ENCODE data around the gene RXFP4. TPM values are rescaled to one million over a fixed set of nuclear protein-coding genes. Genes with fewer than 3 reads are reported as not detected.

RXFP4 gene
- total and polyA plus RNA-seq, 9 of the 15 experiments (the other 6 are each of a cell fraction or from before 2014, with no cell fraction given), result 0.64 TPM; not detected in 8

DNA sequence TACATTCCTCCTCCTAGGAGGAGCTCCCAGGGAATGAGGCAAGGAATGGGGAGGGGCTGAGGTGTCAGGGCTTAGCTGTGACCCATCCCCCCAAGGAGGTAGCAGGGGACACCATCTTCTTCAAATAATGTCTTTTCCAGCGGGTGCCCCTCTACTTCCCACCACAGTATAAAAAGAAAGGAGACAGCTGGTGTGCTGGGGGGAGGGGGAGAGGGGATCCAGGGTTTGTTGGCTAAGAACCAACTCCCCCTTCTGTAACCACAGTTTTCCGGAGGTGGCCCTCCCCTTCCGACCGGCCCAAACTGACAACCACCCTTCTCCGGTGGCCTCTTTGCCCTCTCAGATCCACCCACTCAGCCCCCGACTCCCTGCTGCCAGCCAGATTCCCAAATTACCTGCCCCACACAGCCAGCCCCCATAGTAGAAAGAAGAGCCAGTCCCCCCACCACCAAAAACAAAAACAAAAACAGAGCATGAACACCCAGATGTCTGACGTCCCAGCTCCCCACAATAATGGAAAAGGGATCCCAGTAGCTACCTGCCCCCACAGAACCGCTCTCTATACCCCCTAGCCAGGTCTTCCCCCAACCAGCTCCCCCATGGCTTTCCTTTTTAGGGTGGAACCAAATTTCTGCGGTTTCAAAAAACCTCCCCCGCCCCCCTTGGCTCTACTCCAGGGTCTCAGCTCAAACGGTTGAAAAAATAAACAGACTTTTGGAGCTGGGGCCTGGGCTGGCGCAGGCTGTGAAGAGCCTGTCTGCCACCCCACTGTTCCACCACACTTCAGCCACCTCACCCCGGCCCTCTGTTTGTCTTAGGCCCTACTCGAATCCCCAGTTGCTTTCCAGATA is 34.8 kb downstream of the RXFP4 start (continued):
- TF ChIP-seq OTX1 (CRISPR knock-in tag; IDR thresholded peaks at IDR 0.05) (no peak), CCNT2 (IDR thresholded peaks at IDR 0.05; ENCODE audit: borderline replicate concordance, extremely low read depth, insufficient read length, low read depth, low read length) (peak; percentile 42), POLR2AphosphoS5 (IDR thresholded peaks at IDR 0.05; ENCODE audit: control insufficient read depth, insufficient read depth, low read depth, low read length) (peak; percentile 33; the same call in 1 of the 2 replicates), SOX6 (IDR thresholded peaks at IDR 0.05) (no peak), BRF1 (IDR thresholded peaks at IDR 0.05; ENCODE audit: borderline replicate concordance, extremely low read depth, insufficient read length) (no peak)
- TF ChIP-seq, protein P1, sequence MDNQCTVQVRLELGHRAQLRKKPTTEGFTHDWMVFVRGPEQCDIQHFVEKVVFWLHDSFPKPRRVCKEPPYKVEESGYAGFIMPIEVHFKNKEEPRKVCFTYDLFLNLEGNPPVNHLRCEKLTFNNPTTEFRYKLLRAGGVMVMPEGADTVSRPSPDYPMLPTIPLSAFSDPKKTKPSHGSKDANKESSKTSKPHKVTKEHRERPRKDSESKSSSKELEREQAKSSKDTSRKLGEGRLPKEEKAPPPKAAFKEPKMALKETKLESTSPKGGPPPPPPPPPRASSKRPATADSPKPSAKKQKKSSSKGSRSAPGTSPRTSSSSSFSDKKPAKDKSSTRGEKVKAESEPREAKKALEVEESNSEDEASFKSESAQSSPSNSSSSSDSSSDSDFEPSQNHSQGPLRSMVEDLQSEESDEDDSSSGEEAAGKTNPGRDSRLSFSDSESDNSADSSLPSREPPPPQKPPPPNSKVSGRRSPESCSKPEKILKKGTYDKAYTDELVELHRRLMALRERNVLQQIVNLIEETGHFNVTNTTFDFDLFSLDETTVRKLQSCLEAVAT (IDR thresholded peaks at IDR 0.05), result peak in 1 of 2 experiments; percentile 87; a peak in 1 of 4 replicates
- TF ChIP-seq, protein P2, sequence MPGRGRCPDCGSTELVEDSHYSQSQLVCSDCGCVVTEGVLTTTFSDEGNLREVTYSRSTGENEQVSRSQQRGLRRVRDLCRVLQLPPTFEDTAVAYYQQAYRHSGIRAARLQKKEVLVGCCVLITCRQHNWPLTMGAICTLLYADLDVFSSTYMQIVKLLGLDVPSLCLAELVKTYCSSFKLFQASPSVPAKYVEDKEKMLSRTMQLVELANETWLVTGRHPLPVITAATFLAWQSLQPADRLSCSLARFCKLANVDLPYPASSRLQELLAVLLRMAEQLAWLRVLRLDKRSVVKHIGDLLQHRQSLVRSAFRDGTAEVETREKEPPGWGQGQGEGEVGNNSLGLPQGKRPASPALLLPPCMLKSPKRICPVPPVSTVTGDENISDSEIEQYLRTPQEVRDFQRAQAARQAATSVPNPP (IDR thresholded peaks at IDR 0.05; ENCODE audit: borderline replicate concordance, insufficient read depth, insufficient read length), result no peak
- TF ChIP-seq, protein P3, sequence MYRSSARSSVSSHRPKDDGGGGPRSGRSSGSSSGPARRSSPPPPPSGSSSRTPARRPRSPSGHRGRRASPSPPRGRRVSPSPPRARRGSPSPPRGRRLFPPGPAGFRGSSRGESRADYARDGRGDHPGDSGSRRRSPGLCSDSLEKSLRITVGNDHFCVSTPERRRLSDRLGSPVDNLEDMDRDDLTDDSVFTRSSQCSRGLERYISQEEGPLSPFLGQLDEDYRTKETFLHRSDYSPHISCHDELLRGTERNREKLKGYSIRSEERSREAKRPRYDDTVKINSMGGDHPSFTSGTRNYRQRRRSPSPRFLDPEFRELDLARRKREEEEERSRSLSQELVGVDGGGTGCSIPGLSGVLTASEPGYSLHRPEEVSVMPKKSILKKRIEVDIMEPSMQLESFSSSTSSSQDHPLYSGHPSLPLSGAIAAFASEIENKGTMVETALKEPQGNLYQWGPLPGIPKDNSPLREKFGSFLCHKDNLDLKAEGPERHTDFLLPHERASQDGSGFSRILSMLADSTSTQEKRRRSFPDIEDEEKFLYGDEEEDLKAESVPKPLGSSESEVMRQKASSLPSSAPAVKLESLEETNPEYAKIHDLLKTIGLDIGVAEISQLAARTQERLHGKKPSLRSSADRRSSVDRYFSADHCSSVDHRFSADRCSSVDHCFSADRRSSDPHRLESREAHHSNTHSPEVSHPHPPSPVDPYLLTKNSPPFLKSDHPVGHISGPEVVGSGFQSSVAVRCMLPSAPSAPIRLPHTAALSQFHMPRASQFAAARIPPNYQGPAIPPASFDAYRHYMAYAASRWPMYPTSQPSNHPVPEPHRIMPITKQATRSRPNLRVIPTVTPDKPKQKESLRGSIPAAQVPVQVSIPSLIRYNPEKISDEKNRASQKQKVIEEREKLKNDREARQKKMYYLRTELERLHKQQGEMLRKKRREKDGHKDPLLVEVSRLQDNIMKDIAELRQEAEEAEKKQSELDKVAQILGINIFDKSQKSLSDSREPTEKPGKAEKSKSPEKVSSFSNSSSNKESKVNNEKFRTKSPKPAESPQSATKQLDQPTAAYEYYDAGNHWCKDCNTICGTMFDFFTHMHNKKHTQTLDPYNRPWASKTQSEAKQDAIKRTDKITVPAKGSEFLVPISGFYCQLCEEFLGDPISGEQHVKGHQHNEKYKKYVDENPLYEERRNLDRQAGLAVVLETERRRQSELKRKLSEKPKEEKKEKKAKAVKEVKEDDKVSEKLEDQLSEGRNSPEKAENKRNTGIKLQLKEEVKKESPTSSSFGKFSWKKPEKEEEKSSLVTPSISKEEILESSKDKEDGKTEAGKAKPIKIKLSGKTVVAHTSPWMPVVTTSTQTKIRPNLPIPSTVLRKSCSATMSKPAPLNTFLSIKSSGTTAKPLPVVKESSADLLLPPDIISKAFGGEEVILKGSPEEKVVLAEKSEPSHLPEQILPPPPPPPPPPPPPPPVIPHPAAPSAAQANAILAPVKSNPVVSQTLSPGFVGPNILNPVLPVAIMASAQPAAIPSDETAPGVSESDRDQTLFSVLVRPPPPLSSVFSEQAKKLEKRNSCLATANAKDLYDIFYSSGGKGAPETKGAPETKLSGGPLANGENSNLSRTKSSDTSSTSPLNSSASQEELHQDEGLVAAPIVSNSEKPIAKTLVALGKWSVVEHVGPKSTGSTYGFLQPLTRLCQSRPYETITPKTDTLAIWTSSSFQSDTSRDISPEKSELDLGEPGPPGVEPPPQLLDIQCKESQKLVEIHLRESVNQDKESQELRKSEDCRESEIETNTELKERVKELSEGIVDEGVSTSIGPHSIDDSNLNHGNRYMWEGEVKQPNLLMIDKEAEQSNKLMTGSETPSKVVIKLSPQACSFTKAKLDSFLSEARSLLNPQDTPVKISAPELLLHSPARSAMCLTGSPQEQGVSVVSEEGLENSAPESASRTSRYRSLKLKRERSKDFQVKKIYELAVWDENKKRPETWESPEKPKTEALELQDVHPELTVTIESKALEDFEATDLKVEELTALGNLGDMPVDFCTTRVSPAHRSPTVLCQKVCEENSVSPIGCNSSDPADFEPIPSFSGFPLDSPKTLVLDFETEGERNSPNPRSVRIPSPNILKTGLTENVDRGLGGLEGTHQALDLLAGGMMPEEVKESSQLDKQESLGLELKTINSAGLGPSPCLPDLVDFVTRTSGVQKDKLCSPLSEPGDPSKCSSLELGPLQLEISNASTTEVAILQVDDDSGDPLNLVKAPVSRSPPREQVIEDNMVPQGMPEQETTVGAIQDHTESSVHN (IDR thresholded peaks at IDR 0.05; ENCODE audit: borderline replicate concordance in 1 of 2, low read depth in 1 of 2), result no peak
- TF ChIP-seq, protein P4, sequence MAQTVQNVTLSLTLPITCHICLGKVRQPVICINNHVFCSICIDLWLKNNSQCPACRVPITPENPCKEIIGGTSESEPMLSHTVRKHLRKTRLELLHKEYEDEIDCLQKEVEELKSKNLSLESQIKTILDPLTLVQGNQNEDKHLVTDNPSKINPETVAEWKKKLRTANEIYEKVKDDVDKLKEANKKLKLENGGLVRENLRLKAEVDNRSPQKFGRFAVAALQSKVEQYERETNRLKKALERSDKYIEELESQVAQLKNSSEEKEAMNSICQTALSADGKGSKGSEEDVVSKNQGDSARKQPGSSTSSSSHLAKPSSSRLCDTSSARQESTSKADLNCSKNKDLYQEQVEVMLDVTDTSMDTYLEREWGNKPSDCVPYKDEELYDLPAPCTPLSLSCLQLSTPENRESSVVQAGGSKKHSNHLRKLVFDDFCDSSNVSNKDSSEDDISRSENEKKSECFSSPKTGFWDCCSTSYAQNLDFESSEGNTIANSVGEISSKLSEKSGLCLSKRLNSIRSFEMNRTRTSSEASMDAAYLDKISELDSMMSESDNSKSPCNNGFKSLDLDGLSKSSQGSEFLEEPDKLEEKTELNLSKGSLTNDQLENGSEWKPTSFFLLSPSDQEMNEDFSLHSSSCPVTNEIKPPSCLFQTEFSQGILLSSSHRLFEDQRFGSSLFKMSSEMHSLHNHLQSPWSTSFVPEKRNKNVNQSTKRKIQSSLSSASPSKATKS (CRISPR knock-in tag; IDR thresholded peaks at IDR 0.05), result no peak
- TF ChIP-seq, protein P5, sequence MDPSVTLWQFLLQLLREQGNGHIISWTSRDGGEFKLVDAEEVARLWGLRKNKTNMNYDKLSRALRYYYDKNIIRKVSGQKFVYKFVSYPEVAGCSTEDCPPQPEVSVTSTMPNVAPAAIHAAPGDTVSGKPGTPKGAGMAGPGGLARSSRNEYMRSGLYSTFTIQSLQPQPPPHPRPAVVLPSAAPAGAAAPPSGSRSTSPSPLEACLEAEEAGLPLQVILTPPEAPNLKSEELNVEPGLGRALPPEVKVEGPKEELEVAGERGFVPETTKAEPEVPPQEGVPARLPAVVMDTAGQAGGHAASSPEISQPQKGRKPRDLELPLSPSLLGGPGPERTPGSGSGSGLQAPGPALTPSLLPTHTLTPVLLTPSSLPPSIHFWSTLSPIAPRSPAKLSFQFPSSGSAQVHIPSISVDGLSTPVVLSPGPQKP (CRISPR knock-in tag; IDR thresholded peaks at IDR 0.05), result no peak
